SK-MEL-5 (cell line): ENCODE measurements around the gene AP3B1. TPM values are rescaled to one million over a fixed set of nuclear protein-coding genes. Genes with fewer than 3 reads are reported as not detected.

Source experiments
- small RNA-seq, 2 experiments: library from RNA; depleted of rRNA; stranded (forward); fragments of <200 nt; gene quantifications; one replicate each; pipeline ENCODE3, GENCODE V24; 2014
- total RNA-seq: library from RNA; depleted of rRNA; stranded (reverse); fragments of >200 nt; shearing (Covaris generic); gene quantifications from 2 replicates; pipeline ENCODE4 v1.2.3, GENCODE V29; 2014; rRNA removed

Gene AP3B1
- total RNA-seq, 1 experiment from 2014 or later, result 50.8 TPM

Small RNA genes lying within 50 kb of the gene (small RNA-seq; reads per million reads assigned to genes)
- gene RF00019, result 0 reads per million in 2 experiments
- 0 reads per million in 2 experiments for gene RNU6-183P

Other genes with a start within 250 kb of the AP3B1 start
- gene SCAMP1, start 65.9 kb upstream of the AP3B1 start, total RNA-seq, result 48.3 and 50.1 TPM in 2 replicates